ENCODE results near the gene JUN.

Gene JUN

DNA sequence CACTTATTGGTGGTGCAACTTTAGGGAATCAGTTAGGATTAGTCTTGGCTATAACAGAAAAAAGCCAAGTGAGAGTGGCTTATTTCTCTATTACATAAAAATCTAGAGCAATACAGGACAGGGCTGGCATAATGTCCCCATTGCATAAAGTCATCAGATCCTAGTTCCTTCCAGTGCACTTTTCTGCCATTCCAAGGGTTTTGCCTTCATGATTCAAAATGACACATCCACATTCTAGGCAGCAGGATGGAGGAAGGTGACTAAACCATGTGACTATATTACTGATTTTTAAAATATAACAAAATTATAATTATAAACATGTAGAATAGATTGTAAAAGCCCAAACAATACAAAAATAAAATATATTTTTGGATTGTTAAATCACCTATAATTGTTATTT, 18.8 kb downstream of the JUN start (continued):
- TF ChIP-seq, protein P1, sequence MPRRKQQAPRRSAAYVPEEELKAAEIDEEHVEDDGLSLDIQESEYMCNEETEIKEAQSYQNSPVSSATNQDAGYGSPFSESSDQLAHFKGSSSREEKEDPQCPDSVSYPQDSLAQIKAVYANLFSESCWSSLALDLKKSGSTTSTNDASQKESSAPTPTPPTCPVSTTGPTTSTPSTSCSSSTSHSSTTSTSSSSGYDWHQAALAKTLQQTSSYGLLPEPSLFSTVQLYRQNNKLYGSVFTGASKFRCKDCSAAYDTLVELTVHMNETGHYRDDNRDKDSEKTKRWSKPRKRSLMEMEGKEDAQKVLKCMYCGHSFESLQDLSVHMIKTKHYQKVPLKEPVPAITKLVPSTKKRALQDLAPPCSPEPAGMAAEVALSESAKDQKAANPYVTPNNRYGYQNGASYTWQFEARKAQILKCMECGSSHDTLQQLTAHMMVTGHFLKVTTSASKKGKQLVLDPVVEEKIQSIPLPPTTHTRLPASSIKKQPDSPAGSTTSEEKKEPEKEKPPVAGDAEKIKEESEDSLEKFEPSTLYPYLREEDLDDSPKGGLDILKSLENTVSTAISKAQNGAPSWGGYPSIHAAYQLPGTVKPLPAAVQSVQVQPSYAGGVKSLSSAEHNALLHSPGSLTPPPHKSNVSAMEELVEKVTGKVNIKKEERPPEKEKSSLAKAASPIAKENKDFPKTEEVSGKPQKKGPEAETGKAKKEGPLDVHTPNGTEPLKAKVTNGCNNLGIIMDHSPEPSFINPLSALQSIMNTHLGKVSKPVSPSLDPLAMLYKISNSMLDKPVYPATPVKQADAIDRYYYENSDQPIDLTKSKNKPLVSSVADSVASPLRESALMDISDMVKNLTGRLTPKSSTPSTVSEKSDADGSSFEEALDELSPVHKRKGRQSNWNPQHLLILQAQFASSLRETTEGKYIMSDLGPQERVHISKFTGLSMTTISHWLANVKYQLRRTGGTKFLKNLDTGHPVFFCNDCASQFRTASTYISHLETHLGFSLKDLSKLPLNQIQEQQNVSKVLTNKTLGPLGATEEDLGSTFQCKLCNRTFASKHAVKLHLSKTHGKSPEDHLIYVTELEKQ (tag by site-specific recombination; IDR thresholded peaks at IDR 0.05; ENCODE audit: borderline replicate concordance): no peak
- TF ChIP-seq ZNF302 (tag by site-specific recombination; IDR thresholded peaks at IDR 0.05; ENCODE audit: low read depth): no peak
- TF ChIP-seq ZNF23 (tag by site-specific recombination; IDR thresholded peaks at IDR 0.05; ENCODE audit: borderline replicate concordance): no peak
- TF ChIP-seq, protein P2, sequence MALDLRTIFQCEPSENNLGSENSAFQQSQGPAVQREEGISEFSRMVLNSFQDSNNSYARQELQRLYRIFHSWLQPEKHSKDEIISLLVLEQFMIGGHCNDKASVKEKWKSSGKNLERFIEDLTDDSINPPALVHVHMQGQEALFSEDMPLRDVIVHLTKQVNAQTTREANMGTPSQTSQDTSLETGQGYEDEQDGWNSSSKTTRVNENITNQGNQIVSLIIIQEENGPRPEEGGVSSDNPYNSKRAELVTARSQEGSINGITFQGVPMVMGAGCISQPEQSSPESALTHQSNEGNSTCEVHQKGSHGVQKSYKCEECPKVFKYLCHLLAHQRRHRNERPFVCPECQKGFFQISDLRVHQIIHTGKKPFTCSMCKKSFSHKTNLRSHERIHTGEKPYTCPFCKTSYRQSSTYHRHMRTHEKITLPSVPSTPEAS (tag by site-specific recombination; IDR thresholded peaks at IDR 0.05): no peak
- TF ChIP-seq ZNF146 (tag by site-specific recombination; IDR thresholded peaks at IDR 0.05): no peak
- TF ChIP-seq MEIS1 (CRISPR knock-in tag; IDR thresholded peaks at IDR 0.05; ENCODE audit: borderline replicate concordance): no peak
- TF ChIP-seq ZNF843 (tag by site-specific recombination; IDR thresholded peaks at IDR 0.05): no peak

DNA sequence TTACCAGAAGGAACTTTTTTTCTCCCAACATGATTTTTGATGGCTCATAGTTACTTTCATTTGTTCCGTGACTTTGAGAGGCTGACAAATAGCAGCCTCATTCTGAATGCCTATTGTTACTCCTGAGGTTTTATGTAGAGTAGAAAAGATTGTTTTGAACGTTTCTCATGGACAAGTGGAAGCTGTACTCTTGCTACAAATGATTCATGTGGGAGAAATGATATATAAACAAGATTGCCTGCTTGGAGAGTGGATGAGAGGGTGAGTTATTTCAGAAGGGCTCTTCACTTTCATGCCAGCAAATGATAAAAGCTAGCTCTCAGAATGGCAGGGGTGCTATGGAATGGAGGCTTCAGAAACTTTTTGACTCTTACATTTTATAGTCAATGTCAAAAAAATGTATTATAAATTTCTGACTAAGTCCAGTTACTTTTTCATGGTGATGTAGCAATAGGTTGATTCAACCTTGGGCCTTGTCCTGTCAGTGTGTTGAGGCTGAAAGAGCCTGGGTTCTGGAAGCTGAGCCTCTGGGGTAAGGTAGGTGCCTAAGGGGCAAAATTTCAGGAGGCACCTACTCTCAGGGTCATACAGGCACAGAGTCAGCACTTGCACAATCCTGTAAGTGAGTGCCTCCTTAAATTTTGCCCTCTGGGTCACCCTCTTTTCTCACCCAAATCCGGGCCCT, 19.4 kb downstream of the JUN start:
- CTCF ChIA-PET: interaction anchor here (0.7 kb wide), 2 partner anchors 68 to 1865 kb away, joined by 3 to 4 read pairs; no protein-coding TSS in a partner anchor
- Histone ChIP-seq H3K36me3 (ENCODE audit: control insufficient read depth in 2 of 2, insufficient read depth in 1 of 2, low read length in 2 of 2) (no peaks in the 10 kb centered on the region), H3K27ac (ENCODE audit: extremely low read depth, low read depth, low read length) (no peak overlapping the region), H3K4me3 (ENCODE audit: low read depth, low read length) (no peak overlapping the region), H3K4me1 (ENCODE audit: control insufficient read depth, insufficient read depth, low read length) (no peaks in the 10 kb centered on the region), H3K9me3 (ENCODE audit: control insufficient read depth, insufficient read depth, low read depth, low read length) (no peaks in the 10 kb centered on the region)
- POLR2A ChIA-PET: no interaction called here
- TF ChIP-seq ZNF114 (tag by site-specific recombination; IDR thresholded peaks at IDR 0.05): no peak
- no peak for TF ChIP-seq OSR2 (tag by site-specific recombination; IDR thresholded peaks at IDR 0.05)
- TF ChIP-seq ZNF223 (tag by site-specific recombination; IDR thresholded peaks at IDR 0.05): no peak
- no peak for TF ChIP-seq YY2 (tag by site-specific recombination; IDR thresholded peaks at IDR 0.05)
- TF ChIP-seq, protein P3, sequence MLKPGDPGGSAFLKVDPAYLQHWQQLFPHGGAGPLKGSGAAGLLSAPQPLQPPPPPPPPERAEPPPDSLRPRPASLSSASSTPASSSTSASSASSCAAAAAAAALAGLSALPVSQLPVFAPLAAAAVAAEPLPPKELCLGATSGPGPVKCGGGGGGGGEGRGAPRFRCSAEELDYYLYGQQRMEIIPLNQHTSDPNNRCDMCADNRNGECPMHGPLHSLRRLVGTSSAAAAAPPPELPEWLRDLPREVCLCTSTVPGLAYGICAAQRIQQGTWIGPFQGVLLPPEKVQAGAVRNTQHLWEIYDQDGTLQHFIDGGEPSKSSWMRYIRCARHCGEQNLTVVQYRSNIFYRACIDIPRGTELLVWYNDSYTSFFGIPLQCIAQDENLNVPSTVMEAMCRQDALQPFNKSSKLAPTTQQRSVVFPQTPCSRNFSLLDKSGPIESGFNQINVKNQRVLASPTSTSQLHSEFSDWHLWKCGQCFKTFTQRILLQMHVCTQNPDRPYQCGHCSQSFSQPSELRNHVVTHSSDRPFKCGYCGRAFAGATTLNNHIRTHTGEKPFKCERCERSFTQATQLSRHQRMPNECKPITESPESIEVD (tag by site-specific recombination; IDR thresholded peaks at IDR 0.05): no peak
- TF ChIP-seq ZNF585B (tag by site-specific recombination; IDR thresholded peaks at IDR 0.05): no peak
- no peak for TF ChIP-seq ZNF544 (tag by site-specific recombination; IDR thresholded peaks at IDR 0.05)
- no peak for TF ChIP-seq ZNF76 (tag by site-specific recombination; IDR thresholded peaks at IDR 0.05; ENCODE audit: borderline replicate concordance, low read depth)
- TF ChIP-seq IKZF3 (tag by site-specific recombination; IDR thresholded peaks at IDR 0.05): no peak
- TF ChIP-seq, protein P4, sequence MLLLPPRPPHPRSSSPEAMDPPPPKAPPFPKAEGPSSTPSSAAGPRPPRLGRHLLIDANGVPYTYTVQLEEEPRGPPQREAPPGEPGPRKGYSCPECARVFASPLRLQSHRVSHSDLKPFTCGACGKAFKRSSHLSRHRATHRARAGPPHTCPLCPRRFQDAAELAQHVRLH (tag by site-specific recombination; IDR thresholded peaks at IDR 0.05): no peak
- no peak for TF ChIP-seq ZNF121 (tag by site-specific recombination; IDR thresholded peaks at IDR 0.05)
- no peak for TF ChIP-seq SP3 (tag by site-specific recombination; IDR thresholded peaks at IDR 0.05)
- TF ChIP-seq ZNF596 (tag by site-specific recombination; IDR thresholded peaks at IDR 0.05): no peak
